ENCODE results near the gene TCHHL1. TPM values are rescaled to one million over a fixed set of nuclear protein-coding genes. Genes with fewer than 3 reads are reported as not detected.

Gene TCHHL1
- total RNA-seq, 4 donors from 2014 or later = 6.6 TPM; not detected in 3

- no peak overlapping the region for H3K4me3 ChIP-seq (ENCODE audit: low read depth, poor library complexity, severe bottlenecking)
- TF ChIP-seq CTCF (IDR thresholded peaks at IDR 0.05) (no peak), POLR2A (IDR thresholded peaks at IDR 0.05) (no peak)
- intact Hi-C loops (cut with DNase I; ENCODE audit: low total_unique reads) = no loop called here
- no peak for DNase-seq (ENCODE audit: low spot score in 2 of 2)
- 71 to 72% methylated on average over 5 of the region's 5 CpGs for WGBS, 2 donors
Observed at GRCh38 chr1:152043870-152044269, 45.0 kb downstream of the TCHHL1 start.

- intact Hi-C loops (cut with DNase I; ENCODE audit: low total_unique reads) = no loop called here
- no peak overlapping the region for H3K4me3 ChIP-seq (ENCODE audit: low read depth, poor library complexity, severe bottlenecking)
- WGBS, 2 donors = 76 to 83% methylated on average over 1 of the region's 1 CpG
- DNase-seq (ENCODE audit: low spot score in 2 of 2) = no peak
- TF ChIP-seq CTCF (IDR thresholded peaks at IDR 0.05) (no peak), POLR2A (IDR thresholded peaks at IDR 0.05) (no peak)
Observed at GRCh38 chr1:152042030-152042429, 46.8 kb downstream of the TCHHL1 start.

- no peak for DNase-seq (ENCODE audit: low spot score in 2 of 2)
- no peak for TF ChIP-seq CTCF (IDR thresholded peaks at IDR 0.05)
- no peak for TF ChIP-seq POLR2A (IDR thresholded peaks at IDR 0.05)
- intact Hi-C loops (cut with DNase I; ENCODE audit: low total_unique reads) = no loop called here
- 57 to 70% methylated on average over 1 of the region's 1 CpG for WGBS, 2 donors
- no peak overlapping the region for H3K4me3 ChIP-seq (ENCODE audit: low read depth, poor library complexity, severe bottlenecking)
Observed at GRCh38 chr1:152039886-152040285, 49.0 kb downstream of the TCHHL1 start.

- H3K4me3 ChIP-seq (ENCODE audit: low read depth, poor library complexity, severe bottlenecking) = no peak overlapping the region
- DNase-seq (ENCODE audit: low spot score in 2 of 2) = no peak
- TF ChIP-seq CTCF (IDR thresholded peaks at IDR 0.05) (no peak), POLR2A (IDR thresholded peaks at IDR 0.05) (no peak)
- WGBS, 2 donors = 92 to 97% methylated on average over 1 of the region's 1 CpG
- intact Hi-C loops (cut with DNase I; ENCODE audit: low total_unique reads) = no loop called here
Observed at GRCh38 chr1:152039461-152039860, 49.4 kb downstream of the TCHHL1 start.

- intact Hi-C loops (cut with DNase I; ENCODE audit: low total_unique reads) = no loop called here
- TF ChIP-seq POLR2A (IDR thresholded peaks at IDR 0.05) (no peak), CTCF (IDR thresholded peaks at IDR 0.05) (no peak)
- DNase-seq (ENCODE audit: low spot score in 2 of 2) = no peak
- H3K4me3 ChIP-seq (ENCODE audit: low read depth, poor library complexity, severe bottlenecking) = no peak overlapping the region
- WGBS, 2 donors = 95 to 96% methylated on average over 10 of the region's 10 CpGs
Observed at GRCh38 chr1:152038871-152039270, 50.0 kb downstream of the TCHHL1 start.

Measured in lower leg skin (tissue), 4 donors.